Measurements from ENCODE around the gene HYAL4.

The HYAL4 gene

GRCh38 chr7:123863461-123863860 is 18.5 kb downstream of the HYAL4 start:
- no peak overlapping the region for H3K4me3 ChIP-seq (ENCODE audit: control insufficient read depth, low read depth, low read length)
- TF ChIP-seq CTCF (IDR thresholded peaks at IDR 0.05; ENCODE audit: control insufficient read depth, insufficient read depth, low read depth, low read length, missing control alignments): no peak
- no peak for DNase-seq (ENCODE audit: low read depth)

GRCh38 chr7:123864012-123864411 is 19.0 kb downstream of the HYAL4 start:
- TF ChIP-seq CTCF (IDR thresholded peaks at IDR 0.05; ENCODE audit: control insufficient read depth, insufficient read depth, low read depth, low read length, missing control alignments): no peak
- no peak overlapping the region for H3K4me3 ChIP-seq (ENCODE audit: control insufficient read depth, low read depth, low read length)
- no peak for DNase-seq (ENCODE audit: low read depth)

- DNase-seq (ENCODE audit: low read depth): no peak
- no peak for TF ChIP-seq CTCF (IDR thresholded peaks at IDR 0.05; ENCODE audit: control insufficient read depth, insufficient read depth, low read depth, low read length, missing control alignments)
- no peak overlapping the region for H3K4me3 ChIP-seq (ENCODE audit: control insufficient read depth, low read depth, low read length)
These were observed 19.5 kb downstream of the HYAL4 start for GRCh38 chr7:123864436-123864835.

- TF ChIP-seq CTCF (IDR thresholded peaks at IDR 0.05; ENCODE audit: control insufficient read depth, insufficient read depth, low read depth, low read length, missing control alignments): no peak
- no peak overlapping the region for H3K4me3 ChIP-seq (ENCODE audit: control insufficient read depth, low read depth, low read length)
- DNase-seq (ENCODE audit: low read depth): no peak
These were observed 20.0 kb downstream of the HYAL4 start for GRCh38 chr7:123864966-123865365.

GRCh38 chr7:123865517-123866117 is 20.6 kb downstream of the HYAL4 start:
- peak; percentile 65 for TF ChIP-seq CTCF (IDR thresholded peaks at IDR 0.05; ENCODE audit: control insufficient read depth, insufficient read depth, low read depth, low read length, missing control alignments)

GRCh38 chr7:123867225-123867624 is 22.3 kb downstream of the HYAL4 start:
- TF ChIP-seq CTCF (IDR thresholded peaks at IDR 0.05; ENCODE audit: control insufficient read depth, insufficient read depth, low read depth, low read length, missing control alignments): no peak
- no peak overlapping the region for H3K4me3 ChIP-seq (ENCODE audit: control insufficient read depth, low read depth, low read length)
- no peak for DNase-seq (ENCODE audit: low read depth)

More at GRCh38 chr7:123865517-123866117, 20.6 kb downstream of the HYAL4 start:
- no peak overlapping the region for H3K4me3 ChIP-seq (ENCODE audit: control insufficient read depth, low read depth, low read length)
- peak; percentile 23 for DNase-seq (ENCODE audit: low read depth)
